ENCODE data around the gene TENT4A.
"Not testable (repeated sequence)": the region's sequence is repeated elsewhere in the genome, so short reads cannot be mapped to it uniquely, and the experiment has no call there.

The TENT4A gene

GRCh38 chr5:6713274-6714225, at the start of gene TENT4A:
Gene TENT4A (plus strand): TSS chr5:6713432. CDS start chr5:6713984, 552 bp downstream.
- no peak for FAIRE-seq
- DNase-seq (ENCODE audit: insufficient read length, low spot score), result no peak

GRCh38 chr5:6666762-6667161, 46.5 kb upstream of the TENT4A start:
- FAIRE-seq, result no peak
- no peak for DNase-seq (ENCODE audit: insufficient read length, low spot score)

DNA sequence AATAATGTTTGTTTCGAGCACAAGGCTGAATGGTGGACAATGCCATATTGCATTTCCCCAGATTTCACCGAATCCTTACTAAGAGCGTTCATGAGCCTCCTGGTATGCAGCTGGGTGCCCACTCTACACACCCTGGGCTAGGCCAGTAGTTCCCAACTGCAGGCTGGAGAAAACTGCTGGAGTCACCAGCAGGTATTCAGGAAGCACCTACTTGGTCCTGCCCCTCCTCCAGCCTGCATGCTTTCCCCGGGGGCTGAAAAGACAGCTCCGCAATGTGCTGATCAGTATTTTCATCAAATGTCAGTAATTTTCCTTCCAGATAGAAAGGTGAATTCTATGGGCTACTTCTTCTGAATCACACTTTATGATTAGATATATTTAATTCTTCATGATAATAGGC, 45.6 kb upstream of the TENT4A start:
- DNase-seq (ENCODE audit: insufficient read length, low spot score) (no peak), FAIRE-seq (no peak)

GRCh38 chr5:6668717-6669116, 44.5 kb upstream of the TENT4A start:
- DNase-seq (ENCODE audit: insufficient read length, low spot score); FAIRE-seq: not testable (repeated sequence)

DNA sequence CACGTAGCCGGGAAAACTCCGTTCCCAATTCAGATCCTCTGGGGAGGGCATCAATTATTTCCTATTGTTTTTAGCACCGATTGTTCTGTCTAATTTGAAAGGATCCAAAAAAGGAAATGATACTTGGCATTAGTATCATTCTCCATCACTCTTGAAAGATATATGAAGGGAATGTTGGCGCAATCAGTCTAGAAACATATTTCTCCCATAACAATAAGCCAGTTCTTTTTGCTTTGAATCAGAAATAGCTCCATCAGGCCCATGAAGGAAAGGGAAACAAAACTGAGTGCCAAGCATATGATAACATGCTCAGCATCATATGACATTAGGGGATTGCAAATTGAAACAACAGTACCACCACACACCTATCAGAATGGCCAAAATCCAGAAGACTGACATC, 40.2 kb upstream of the TENT4A start:
- no peak for FAIRE-seq
- DNase-seq (ENCODE audit: insufficient read length, low spot score), result no peak

- FAIRE-seq, result no peak
Observed at GRCh38 chr5:6673963-6674362, 39.3 kb upstream of the TENT4A start.

DNA sequence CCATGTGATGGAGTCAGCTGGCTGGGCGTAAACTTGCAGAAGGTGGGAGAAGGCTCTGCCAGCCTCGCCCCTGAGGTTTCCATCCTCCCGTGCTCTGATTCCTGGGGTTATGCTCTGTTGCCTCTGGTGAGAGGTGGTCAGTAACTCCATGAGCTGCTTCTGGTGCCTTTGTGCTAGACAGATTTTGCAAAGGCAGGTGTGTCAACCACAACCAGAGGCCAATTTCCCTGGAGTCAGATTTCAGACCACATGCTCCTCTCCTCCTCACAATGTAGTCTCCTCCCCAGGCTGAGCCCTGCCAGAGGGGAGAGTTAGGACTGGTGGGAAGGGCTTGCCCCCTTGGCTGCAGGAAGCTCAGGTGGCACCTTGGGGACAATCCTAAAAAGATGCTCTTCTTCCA, 38.8 kb upstream of the TENT4A start:
- DNase-seq (ENCODE audit: insufficient read length, low spot score), result no peak
- FAIRE-seq, result no peak

More at GRCh38 chr5:6673963-6674362, 39.3 kb upstream of the TENT4A start:
- no peak for DNase-seq (ENCODE audit: insufficient read length, low spot score)

DNA sequence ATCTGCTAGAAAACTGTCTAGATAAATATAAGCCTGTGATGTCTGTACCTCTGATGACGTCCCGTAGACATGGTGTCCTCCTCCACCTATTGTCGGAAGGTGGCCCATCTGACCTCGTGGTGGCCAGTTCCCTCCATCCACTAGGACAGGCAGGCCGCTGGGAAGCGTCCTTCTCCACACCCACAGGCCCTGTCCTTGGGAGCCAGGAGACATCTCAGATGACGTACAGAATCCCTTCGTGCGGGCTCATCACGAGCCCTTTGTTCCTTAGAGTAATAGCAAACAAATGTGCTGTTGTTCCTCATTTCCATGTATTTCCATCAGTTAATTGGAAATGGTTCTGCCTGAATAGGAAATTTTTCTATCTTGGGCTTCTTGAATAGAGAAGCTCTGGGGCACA, 38.3 kb upstream of the TENT4A start:
- DNase-seq (ENCODE audit: insufficient read length, low spot score) (no peak), FAIRE-seq (no peak)

DNA sequence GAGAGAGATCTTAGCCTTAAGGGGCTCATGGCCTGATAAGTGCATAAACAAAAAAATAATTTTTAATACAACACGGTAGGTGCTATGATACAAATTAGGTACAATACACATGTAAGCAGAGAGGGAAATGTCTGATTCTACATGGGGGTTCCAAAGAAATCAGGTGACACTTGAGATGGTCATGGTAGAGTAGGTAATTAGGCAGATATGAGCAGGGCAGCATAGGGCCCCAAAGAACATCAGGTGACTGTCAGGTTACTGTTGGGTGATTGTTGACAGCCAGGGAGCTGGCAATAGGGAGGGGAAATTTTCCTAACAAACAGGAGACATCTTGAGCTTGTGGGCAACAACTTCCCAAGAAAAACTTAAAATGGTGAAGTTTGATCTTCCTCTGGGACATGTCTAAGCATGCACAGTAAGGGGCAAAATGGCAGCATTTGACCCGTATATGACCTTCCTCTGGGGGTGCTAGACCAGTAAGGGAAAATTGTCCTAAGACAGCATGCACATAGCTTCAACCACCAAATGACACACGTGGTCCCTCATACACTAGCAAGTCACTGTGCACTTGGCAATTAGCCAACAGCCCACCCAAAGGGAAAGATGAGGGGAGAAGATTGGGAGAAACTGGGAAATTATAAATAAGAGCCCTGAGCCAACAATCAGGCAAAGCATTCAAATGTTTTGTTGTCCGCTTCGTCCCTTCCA, 37.3 kb upstream of the TENT4A start:
- FAIRE-seq (no peak), DNase-seq (ENCODE audit: insufficient read length, low spot score) (no peak)

GRCh38 chr5:6676702-6677101, 36.5 kb upstream of the TENT4A start:
- DNase-seq (ENCODE audit: insufficient read length, low spot score) (no peak), FAIRE-seq (no peak)

GRCh38 chr5:6678385-6678784, 34.8 kb upstream of the TENT4A start:
- FAIRE-seq, result no peak
- DNase-seq (ENCODE audit: insufficient read length, low spot score), result no peak

- FAIRE-seq (no peak), DNase-seq (ENCODE audit: insufficient read length, low spot score) (no peak)
Observed at GRCh38 chr5:6680922-6681321, 32.3 kb upstream of the TENT4A start.

- FAIRE-seq (no peak), DNase-seq (ENCODE audit: insufficient read length, low spot score) (no peak)
Observed at GRCh38 chr5:6681682-6682081, 31.6 kb upstream of the TENT4A start.

GRCh38 chr5:6682239-6682638, 31.0 kb upstream of the TENT4A start:
- no peak for FAIRE-seq
- DNase-seq (ENCODE audit: insufficient read length, low spot score), result no peak

DNA sequence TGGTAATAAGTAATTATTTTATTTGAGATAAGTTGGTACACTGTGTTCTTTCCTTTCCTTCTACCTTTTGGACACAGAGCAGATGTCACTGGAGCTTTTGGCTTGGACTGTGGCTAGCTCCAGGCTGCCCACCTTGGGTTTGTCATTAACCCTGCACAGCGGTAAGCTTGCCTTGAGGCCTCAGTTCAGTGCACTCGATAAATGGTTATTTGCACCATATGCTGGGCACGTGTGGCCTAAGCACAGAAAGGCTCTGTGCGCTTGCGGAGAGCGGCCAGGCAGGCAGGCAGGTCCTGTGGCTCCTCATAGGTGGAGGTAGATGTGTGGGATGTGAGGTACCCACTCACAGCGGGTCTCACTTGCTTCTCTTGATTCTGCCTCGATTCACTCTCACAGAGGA, 30.0 kb upstream of the TENT4A start:
- DNase-seq (ENCODE audit: insufficient read length, low spot score) (no peak), FAIRE-seq (no peak)

GRCh38 chr5:6684075-6684474, 29.2 kb upstream of the TENT4A start:
- FAIRE-seq (no peak), DNase-seq (ENCODE audit: insufficient read length, low spot score) (no peak)

- FAIRE-seq, result no peak
- DNase-seq (ENCODE audit: insufficient read length, low spot score), result no peak
Observed at GRCh38 chr5:6686501-6686900, 26.7 kb upstream of the TENT4A start.

DNA sequence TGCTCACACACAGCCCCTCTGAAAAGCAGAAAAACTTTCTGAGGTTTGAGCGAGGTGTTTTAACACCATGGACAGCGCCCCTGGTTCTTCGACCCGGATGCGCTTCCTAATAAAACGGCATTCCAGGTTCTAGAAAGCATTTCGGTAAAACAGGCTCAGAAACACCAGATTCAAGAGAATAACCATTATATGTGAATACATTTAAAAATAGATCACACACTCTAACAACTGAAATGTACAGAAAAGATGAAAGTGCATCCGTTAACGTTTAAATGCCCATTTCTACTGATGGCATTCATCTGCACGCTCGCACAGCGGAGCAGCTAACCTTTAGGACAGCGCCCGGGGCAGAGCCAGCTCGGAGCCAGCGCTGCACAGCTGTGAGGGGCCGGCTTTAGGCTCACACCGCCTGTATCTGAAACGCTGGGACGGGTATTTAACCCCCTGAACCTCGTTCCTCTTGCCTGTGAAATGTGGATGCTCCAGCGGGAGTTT, 26.3 kb upstream of the TENT4A start:
- FAIRE-seq (no peak), DNase-seq (ENCODE audit: insufficient read length, low spot score) (no peak)

DNA sequence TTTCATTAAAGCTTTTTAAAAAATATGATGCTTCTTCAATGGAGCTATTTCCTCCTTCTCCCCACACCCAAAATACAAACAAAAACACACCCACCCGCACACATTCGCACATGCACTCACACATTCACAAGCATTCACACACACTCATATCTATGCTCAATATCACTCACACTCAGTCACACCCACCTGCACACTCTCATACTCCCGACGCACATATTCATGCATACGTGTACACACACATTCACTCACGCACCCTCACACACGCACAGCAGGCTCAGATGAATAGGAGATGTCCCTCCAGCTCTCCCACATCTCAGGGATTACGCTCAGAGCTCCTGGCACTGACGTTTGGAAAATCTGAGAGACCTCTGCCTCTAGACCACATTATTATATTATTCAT, 25.7 kb upstream of the TENT4A start:
- FAIRE-seq (no peak), DNase-seq (ENCODE audit: insufficient read length, low spot score) (no peak)

GRCh38 chr5:6692906-6693305, 20.3 kb upstream of the TENT4A start:
- FAIRE-seq (no peak), DNase-seq (ENCODE audit: insufficient read length, low spot score) (no peak)

DNA sequence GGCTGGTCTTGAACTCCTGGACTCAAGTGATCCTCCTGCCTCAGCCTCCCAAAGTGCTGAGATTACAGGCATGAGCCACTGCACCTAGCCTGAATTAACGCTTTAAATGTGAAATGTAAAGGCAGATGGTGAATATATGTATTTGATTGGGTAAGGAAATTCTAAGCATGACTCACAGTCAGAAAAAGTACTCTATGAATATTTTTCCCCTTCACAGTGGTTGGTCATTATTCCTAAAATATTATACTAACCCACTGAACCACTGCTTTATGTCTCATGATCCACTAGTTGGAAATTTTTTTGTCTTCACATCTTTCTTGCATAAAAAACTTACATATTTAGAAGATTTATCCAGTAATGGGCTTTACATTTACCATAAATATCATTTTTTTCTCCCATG, 14.5 kb upstream of the TENT4A start:
- no peak for DNase-seq (ENCODE audit: insufficient read length, low spot score)
- no peak for FAIRE-seq

DNA sequence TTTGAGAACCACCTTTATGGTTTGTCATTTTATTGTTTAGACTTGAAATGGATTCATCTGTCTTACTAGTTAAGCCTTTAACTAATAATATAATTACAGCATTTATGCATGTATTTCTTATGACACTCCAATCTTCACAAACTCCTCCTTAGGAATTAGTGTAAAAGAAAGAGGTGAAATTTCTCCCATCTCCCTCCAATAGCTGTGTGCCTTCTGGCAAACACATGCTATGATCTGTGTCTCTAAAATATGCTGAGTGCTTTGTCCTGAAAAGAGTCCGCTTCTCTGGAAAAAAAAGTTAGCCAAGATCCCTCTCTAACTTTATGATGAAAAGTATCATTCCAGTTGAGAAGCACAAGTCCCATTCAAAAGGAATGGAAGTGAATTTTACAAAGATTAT, 13.9 kb upstream of the TENT4A start:
- FAIRE-seq (no peak), DNase-seq (ENCODE audit: insufficient read length, low spot score) (no peak)

Data from GM19239 (cell line).